Stimulated activated CD4-positive, alpha-beta T cell treated with anti-CD3 and anti-CD28 coated beads, Interleukin-1b, Interleukin-23, amount 100 ng/mL, for 1 hour (primary cell): ENCODE results near the gene SS18.
"Not testable (repeated sequence)": the region's sequence is repeated elsewhere in the genome, so short reads cannot be mapped to it uniquely, and the experiment has no call there.

Experiments used
- DNase-seq, 2 donors: peaks; one replicate each; pipeline ENCODE4 v3.0.0-alpha.2; 2020; ENCODE audit warnings: low read depth in 2 of 2

SS18 gene

GRCh38 chr18:26090130-26091046 lies at the start of gene SS18:
Gene SS18 (minus strand): TSS chr18:26090613. CDS start chr18:26090569, 44 bp downstream.
- DNase-seq: peak; percentile 68 to 80

GRCh38 chr18:26135548-26135947 lies 45.1 kb upstream of the SS18 start:
- no peak for DNase-seq

- no peak for DNase-seq
Observed at GRCh38 chr18:26134107-26134506, 43.7 kb upstream of the SS18 start.

- peak in 1 of 2 donors; percentile 16 for DNase-seq
Observed at GRCh38 chr18:26133652-26134051, 43.2 kb upstream of the SS18 start, which contains the start of gene PSMA8. Gene PSMA8 (plus strand): TSS chr18:26133869. CDS start chr18:26133966, 97 bp downstream.

GRCh38 chr18:26128192-26128591 lies 37.8 kb upstream of the SS18 start:
- DNase-seq: not testable (repeated sequence)

- DNase-seq: no peak
Observed at GRCh38 chr18:26127786-26128185, 37.4 kb upstream of the SS18 start.

- not testable (repeated sequence) for DNase-seq
Observed at GRCh38 chr18:26121994-26122393, 31.6 kb upstream of the SS18 start.

- DNase-seq: no peak
Observed at GRCh38 chr18:26121476-26121875, 31.1 kb upstream of the SS18 start.

- DNase-seq: no peak
Observed at GRCh38 chr18:26119246-26119645, 28.8 kb upstream of the SS18 start.

- no peak for DNase-seq
Observed at GRCh38 chr18:26104035-26104434, 13.6 kb upstream of the SS18 start.

GRCh38 chr18:26103579-26103978 lies 13.2 kb upstream of the SS18 start:
- no peak for DNase-seq

GRCh38 chr18:26097563-26097962 lies 7.2 kb upstream of the SS18 start:
- no peak for DNase-seq

- no peak for DNase-seq
Observed at GRCh38 chr18:26096852-26097251, 6.4 kb upstream of the SS18 start.

- DNase-seq: peak in 1 of 2 donors; percentile 12
Observed at GRCh38 chr18:26091047-26091630, 726 bp upstream of the SS18 start.

- peak in 1 of 2 donors; percentile 3 for DNase-seq
Observed at GRCh38 chr18:26089293-26090129, 902 bp downstream of the SS18 start.

- DNase-seq: no peak
Observed at GRCh38 chr18:26088487-26088886, 1.9 kb downstream of the SS18 start.

GRCh38 chr18:26086959-26087358 lies 3.5 kb downstream of the SS18 start:
- no peak for DNase-seq

GRCh38 chr18:26085056-26085455 lies 5.4 kb downstream of the SS18 start:
- no peak for DNase-seq

- DNase-seq: no peak
Observed at GRCh38 chr18:26083099-26083498, 7.3 kb downstream of the SS18 start.

- no peak for DNase-seq
Observed at GRCh38 chr18:26082475-26082874, 7.9 kb downstream of the SS18 start.

- no peak for DNase-seq
Observed at GRCh38 chr18:26074246-26074645, 16.2 kb downstream of the SS18 start.

GRCh38 chr18:26073758-26074157 lies 16.7 kb downstream of the SS18 start:
- no peak for DNase-seq
